Gastroesophageal sphincter (tissue), 4 donors: ENCODE results near the gene MXRA7. TPM values are rescaled to one million over a fixed set of nuclear protein-coding genes. Genes with fewer than 3 reads are reported as not detected.

ENCODE experiments used
- ATAC-seq: fragments of 150-250 bp; one replicate; pipeline ENCODE4 v1.9.1; 2016; ENCODE audit warnings: mild to moderate bottlenecking, moderate library complexity
- H3K27ac ChIP-seq, 4 donors: fragments of 200-600 bp; sonication (generic) in 3 of 4; 1 replicate in 3 of 4; 2 replicates in 1 of 4; pipeline ENCODE4 v1.5.1; 2016 to 2019
- H3K27me3 ChIP-seq: fragments of 200-600 bp; sonication (generic); one replicate; pipeline ENCODE4 v1.5.1; 2019
- H3K36me3 ChIP-seq, 2 donors: fragments of 200-600 bp; sonication (generic); one replicate each; pipeline ENCODE4 v1.5.1; 2019; ENCODE audit warnings: control low read depth in 1 of 2
- H3K4me1 ChIP-seq, 3 donors: fragments of 200-600 bp; sonication (generic); 1 replicate in 2 of 3; 2 replicates in 1 of 3; pipeline ENCODE4 v1.5.1; 2016 to 2019; ENCODE audit warnings: control low read depth in 2 of 3
- H3K4me3 ChIP-seq, 2 donors: fragments of 200-600 bp; sonication (generic); one replicate each; pipeline ENCODE4 v1.5.1; 2019; ENCODE audit warnings: mild to moderate bottlenecking in 1 of 2, moderate library complexity in 1 of 2
- H3K9me3 ChIP-seq, 3 donors: fragments of 200-600 bp; sonication (generic); one replicate each; pipeline ENCODE4 v1.5.1; 2017 to 2019; ENCODE audit warnings: control low read depth in 2 of 3
- CTCF ChIP-seq, 4 experiments: fragments of 200-600 bp in 2 of 4; fragments of 450-650 bp in 2 of 4; sonication (generic) in 1 of 4; IDR thresholded peaks; one replicate each; pipeline ENCODE4 v1.5.1; 2017 to 2019; ENCODE audit warnings: antibody characterized with exemption in 4 of 4, mild to moderate bottlenecking in 2 of 4, moderate library complexity in 2 of 4
- EP300 ChIP-seq: sonication (generic); formaldehyde crosslinking; IDR thresholded peaks from one replicate; pipeline ENCODE4 v1.6.1; 2017; ENCODE audit warnings: antibody characterized with exemption, mild to moderate bottlenecking
- POLR2A ChIP-seq, 2 donors: fragments of 450-650 bp; IDR thresholded peaks; one replicate each; pipeline ENCODE4 v1.6.1; 2017; ENCODE audit warnings: antibody characterized with exemption in 2 of 2, mild to moderate bottlenecking in 2 of 2, moderate library complexity in 1 of 2
- POLR2AphosphoS5 ChIP-seq: sonication (generic); formaldehyde crosslinking; IDR thresholded peaks from one replicate; pipeline ENCODE4 v1.6.1; 2017; ENCODE audit warnings: antibody characterized with exemption
- WGBS, 2 donors: methylation state at CpG; one replicate each; pipeline ENCODE4 v1.1.5; 2018; ENCODE audit warnings: low coverage in 1 of 2; 5-methylcytosine and 5-hydroxymethylcytosine counted together
- total RNA-seq, 4 donors: library from RNA; depleted of rRNA; stranded (reverse); fragments of >200 nt; gene quantifications; one replicate each; pipeline ENCODE4 v1.1.0, GENCODE V29; 2016

The MXRA7 gene
- total RNA-seq, 4 donors from 2014 or later: 333 to 451 (median 412) TPM

DNA sequence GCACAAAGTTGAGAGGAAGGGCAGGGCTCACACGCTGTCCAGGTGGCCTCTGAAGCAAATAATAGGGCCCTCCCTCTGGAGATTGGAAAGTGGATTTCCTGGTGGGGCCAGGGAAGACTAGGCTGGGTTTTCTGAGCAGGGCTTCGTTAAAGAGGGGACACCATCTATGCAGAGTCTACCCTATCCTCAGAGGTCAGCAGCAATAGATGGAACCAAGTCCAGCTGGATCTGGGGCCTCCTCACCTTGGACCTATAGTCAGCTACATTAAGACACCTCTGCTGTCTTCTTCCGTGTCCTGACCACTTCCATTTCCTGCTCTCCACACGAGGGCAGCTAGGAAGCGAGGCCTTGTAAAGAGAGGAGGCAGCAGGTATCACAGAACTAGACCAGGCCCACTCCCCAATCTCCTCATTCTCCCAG lies 52.5 kb downstream of the MXRA7 start:
- 59 to 80% methylated on average over 2 to 3 of the region's 5 CpGs for WGBS, 2 donors
- no peak for ATAC-seq
- H3K27me3 ChIP-seq: no peaks in the 10 kb centered on the region

GRCh38 chr17:76657505-76658241 lies 53.1 kb downstream of the MXRA7 start:
- 83 to 86% methylated on average over 6 of the region's 8 CpGs for WGBS, 2 donors
- Histone ChIP-seq H3K27me3 (no peaks in the 10 kb centered on the region), H3K4me3 (no peak overlapping the region), H3K4me1 (peaks cover 0 to 3% (median 0%) of the 10 kb centered on the region in 3 donors), H3K36me3 (no peaks in the 10 kb centered on the region), H3K9me3 (no peaks in the 10 kb centered on the region), H3K27ac (no peak overlapping the region)
- no peak for ATAC-seq
- no peak for TF ChIP-seq POLR2AphosphoS5
- TF ChIP-seq EP300: no peak
- no peak for TF ChIP-seq POLR2A (IDR thresholded peaks at IDR 0.05)
- TF ChIP-seq CTCF (IDR thresholded peaks at IDR 0.05): no peak

More for the DNA sequence above, 52.5 kb downstream of the MXRA7 start:
- H3K27ac ChIP-seq: no peak overlapping the region
- H3K4me1 ChIP-seq: peaks cover 0 to 3% (median 0%) of the 10 kb centered on the region in 3 donors
- H3K4me3 ChIP-seq: no peak overlapping the region
- H3K36me3 ChIP-seq: no peaks in the 10 kb centered on the region
- no peak for TF ChIP-seq EP300
- TF ChIP-seq CTCF (IDR thresholded peaks at IDR 0.05): no peak
- no peak for TF ChIP-seq POLR2AphosphoS5
- no peak for TF ChIP-seq POLR2A (IDR thresholded peaks at IDR 0.05)
- H3K9me3 ChIP-seq: no peaks in the 10 kb centered on the region

- Histone ChIP-seq H3K36me3 (no peaks in the 10 kb centered on the region), H3K4me1 (no peaks in the 10 kb centered on the region), H3K4me3 (no peak overlapping the region), H3K27me3 (no peaks in the 10 kb centered on the region), H3K27ac (no peak overlapping the region), H3K9me3 (no peaks in the 10 kb centered on the region)
- no peak for ATAC-seq
- 100% methylated on average over 1 of the region's 1 CpG; no CpG with 5 or more reads in 1 of the 2 donors for WGBS, 2 donors
- TF ChIP-seq POLR2A (IDR thresholded peaks at IDR 0.05): no peak
- no peak for TF ChIP-seq POLR2AphosphoS5
- TF ChIP-seq EP300: no peak
- no peak for TF ChIP-seq CTCF (IDR thresholded peaks at IDR 0.05)
Observed at GRCh38 chr17:76654408-76654807, 56.4 kb downstream of the MXRA7 start.

- no peak for ATAC-seq
- H3K36me3 ChIP-seq: no peaks in the 10 kb centered on the region
- peaks cover 0 to 16% (median 0%) of the 10 kb centered on the region in 3 donors for H3K9me3 ChIP-seq
- no peak for TF ChIP-seq CTCF (IDR thresholded peaks at IDR 0.05)
- no peak for TF ChIP-seq POLR2A (IDR thresholded peaks at IDR 0.05)
- TF ChIP-seq POLR2AphosphoS5: no peak
- no peak for TF ChIP-seq EP300
- no peaks in the 10 kb centered on the region for H3K4me1 ChIP-seq
- no peak overlapping the region for H3K27ac ChIP-seq
- 88 to 98% methylated on average over 5 of the region's 5 CpGs for WGBS, 2 donors
- no peak overlapping the region for H3K4me3 ChIP-seq
- H3K27me3 ChIP-seq: peaks cover 6% of the 10 kb centered on the region
Observed at GRCh38 chr17:76650504-76650903, 60.3 kb downstream of the MXRA7 start.

DNA sequence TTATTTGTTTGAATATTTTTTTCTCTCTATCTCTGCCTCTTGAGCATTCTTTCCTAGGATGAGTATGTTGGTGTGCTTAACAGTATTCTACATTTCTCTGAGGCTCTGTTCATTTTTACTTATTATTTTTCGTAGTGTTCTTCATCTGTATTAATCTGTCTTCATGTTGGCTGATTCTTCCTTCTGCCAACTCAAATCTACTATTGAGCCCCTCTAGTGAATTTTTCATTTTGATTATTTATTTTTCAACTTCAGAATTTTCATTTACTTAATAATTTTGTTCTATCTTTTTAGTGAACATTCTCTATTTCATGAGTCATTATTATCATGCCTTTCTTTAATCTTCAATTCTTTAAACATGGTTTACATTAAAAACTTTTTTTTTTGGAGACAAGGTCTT lies 64.1 kb downstream of the MXRA7 start:
- Histone ChIP-seq H3K4me1 (no peaks in the 10 kb centered on the region), H3K27ac (no peak overlapping the region), H3K4me3 (no peak overlapping the region), H3K9me3 (peaks cover 0 to 16% (median 0%) of the 10 kb centered on the region in 3 donors), H3K27me3 (peaks cover 27% of the 10 kb centered on the region), H3K36me3 (no peaks in the 10 kb centered on the region)
- ATAC-seq: no peak
- 40% methylated on average over 1 of the region's 1 CpG; no CpG with 5 or more reads in 1 of the 2 donors for WGBS, 2 donors
- TF ChIP-seq POLR2AphosphoS5 (no peak), CTCF (IDR thresholded peaks at IDR 0.05) (no peak), POLR2A (IDR thresholded peaks at IDR 0.05) (no peak), EP300 (no peak)
